Ovary (tissue), 9 donors: ENCODE measurements around the gene DEPDC5. TPM values are rescaled to one million over a fixed set of nuclear protein-coding genes. Genes with fewer than 3 reads are reported as not detected.

Source experiments
- DNase-seq, 5 donors: peaks; one replicate each; pipeline ENCODE4 v3.0.0-alpha.2; 2019 to 2020
- H3K27ac ChIP-seq, 2 donors: fragments of 200-600 bp; one replicate each; pipeline versions ENCODE4 v1.5.1 to v1.8.0; 2019 to 2022
- H3K27me3 ChIP-seq: fragments of 200-600 bp; one replicate; pipeline ENCODE4 v1.8.0; 2022
- H3K36me3 ChIP-seq: fragments of 200-600 bp; sonication (generic); one replicate; pipeline ENCODE4 v1.5.1; 2019
- H3K4me1 ChIP-seq: one replicate; pipeline ENCODE4 v1.8.1; 2013; ENCODE audit warnings: mild to moderate bottlenecking, moderate library complexity; ENCODE audit not compliant: insufficient read depth
- H3K4me3 ChIP-seq: fragments of 200-600 bp; sonication (generic); one replicate; pipeline ENCODE4 v1.5.1; 2017
- H3K9me3 ChIP-seq, 2 donors: fragments of 200-600 bp in 1 of 2; sonication (generic) in 1 of 2; one replicate each; pipeline versions ENCODE4 v1.5.1 to v1.8.1; 2013 to 2019; ENCODE audit warnings: mild to moderate bottlenecking in 1 of 2, moderate library complexity in 1 of 2
- CTCF ChIP-seq, 3 donors: fragments of 450-650 bp in 2 of 3; fragments of 200-600 bp in 1 of 3; IDR thresholded peaks; one replicate each; pipeline versions ENCODE4 v1.5.1 to v1.8.0; 2016 to 2022; ENCODE audit warnings: antibody characterized with exemption in 3 of 3, mild to moderate bottlenecking in 1 of 3
- EP300 ChIP-seq: sonication (generic); formaldehyde crosslinking; IDR thresholded peaks from one replicate; pipeline ENCODE4 v1.6.1; 2017; ENCODE audit warnings: antibody characterized with exemption
- POLR2A ChIP-seq: fragments of 450-650 bp; IDR thresholded peaks from one replicate; pipeline ENCODE4 v1.6.1; 2017; ENCODE audit warnings: antibody characterized with exemption, mild to moderate bottlenecking, moderate library complexity
- WGBS, 3 donors: extraction: QIAGEN DNeasy Blood & Tissue Kit in 1 of 3; methylation state at CpG; one replicate each; pipeline versions ENCODE4 v1.1.5 to v1.1.7; 2013 to 2017; 5-methylcytosine and 5-hydroxymethylcytosine counted together
- intact Hi-C, 4 donors: fragments of 100-400 bp; cut with DNase I; formaldehyde crosslinking; loops; one replicate each; pipeline versions ENCODE4 v1.11.0 to v1.15.1; 2022 to 2023
- polyA plus RNA-seq, 2 donors: library from polyadenylated mRNA; stranded (reverse); fragments of 200-250 nt in 1 of 2; fragments of 350-450 nt in 1 of 2; fragmentation: Illumina TruSeq in 1 of 2; extraction: RNeasy Lipid Tissue Mini Kit (QIAGEN cat#74804) in 1 of 2; gene quantifications; one replicate each; pipeline ENCODE4 v1.2.3, GENCODE V29; 2013 to 2014
- total RNA-seq, 7 donors: library from RNA; depleted of rRNA in 2 of 7; stranded (reverse); fragments of >200 nt in 2 of 7; fragmentation: NEBNext Ultra II Directional in 3 of 7; extraction: Animal tissue kit (Norgen Biotek cat#: 25700) in 3 of 7; gene quantifications; one replicate each; pipeline versions ENCODE4 v1.1.0 to v1.2.4, GENCODE V29; 2016 to 2023
- donor health status: DM: no; HTN: no; CAD: no; lungs with moderate emphysema.
- donor health status: DM: no; HTN: no; CAD: no.
- donor health status: Bipolar disorder and iron deficiency.
- donor health status: DM: yes; HTN: yes; CAD: no.
- donor health status: DM: no; HTN: no; CAD: no.
- donor health status: DM: yes; HTN: yes; CAD: no.

The DEPDC5 gene
- total and polyA plus RNA-seq, 9 donors = 12.1 to 73.3 (median 32.8) TPM

GRCh38 chr22:31833930-31834329 is 80.1 kb downstream of the DEPDC5 start:
- TF ChIP-seq EP300 (no peak), CTCF (IDR thresholded peaks at IDR 0.05) (no peak), POLR2A (no peak)
- intact Hi-C loops = no loop called here
- Histone ChIP-seq H3K4me3 (no peak overlapping the region), H3K27ac (no peak overlapping the region), H3K36me3 (no peaks in the 10 kb centered on the region), H3K27me3 (no peaks in the 10 kb centered on the region), H3K9me3 (no peaks in the 10 kb centered on the region), H3K4me1 (peaks cover 5% of the 10 kb centered on the region)
- 84 to 97% (median 95%) methylated on average over 1 of the region's 1 CpG for WGBS, 3 donors
- DNase-seq = no peak

- intact Hi-C loops = no loop called here
- H3K36me3 ChIP-seq = no peaks in the 10 kb centered on the region
- no peaks in the 10 kb centered on the region for H3K27me3 ChIP-seq
- DNase-seq = no peak
- no peak overlapping the region for H3K27ac ChIP-seq
- 73 to 83% (median 76%) methylated on average over 5 of the region's 5 CpGs for WGBS, 3 donors
- H3K9me3 ChIP-seq = no peaks in the 10 kb centered on the region
- TF ChIP-seq POLR2A = no peak
- H3K4me1 ChIP-seq = no peaks in the 10 kb centered on the region
- no peak overlapping the region for H3K4me3 ChIP-seq
Measured at GRCh38 chr22:31836010-31836409, 82.2 kb downstream of the DEPDC5 start.

- Histone ChIP-seq H3K27me3 (no peaks in the 10 kb centered on the region), H3K4me1 (no peaks in the 10 kb centered on the region), H3K4me3 (no peak overlapping the region), H3K9me3 (no peaks in the 10 kb centered on the region), H3K27ac (no peak overlapping the region), H3K36me3 (no peaks in the 10 kb centered on the region)
- DNase-seq = no peak
- intact Hi-C loops = no loop called here
- WGBS, 3 donors = 67 to 74% (median 71%) methylated on average over 3 of the region's 3 CpGs
- TF ChIP-seq POLR2A = no peak
- no peak for TF ChIP-seq EP300
- no peak for TF ChIP-seq CTCF (IDR thresholded peaks at IDR 0.05)
Measured at GRCh38 chr22:31838917-31839316, 85.1 kb downstream of the DEPDC5 start.

GRCh38 chr22:31839986-31840385 is 86.2 kb downstream of the DEPDC5 start:
- no peak overlapping the region for H3K4me3 ChIP-seq
- no peaks in the 10 kb centered on the region for H3K9me3 ChIP-seq
- TF ChIP-seq CTCF (IDR thresholded peaks at IDR 0.05) (no peak), POLR2A (no peak), EP300 (no peak)
- no peak overlapping the region for H3K27ac ChIP-seq
- no peaks in the 10 kb centered on the region for H3K4me1 ChIP-seq
- no peaks in the 10 kb centered on the region for H3K36me3 ChIP-seq
- intact Hi-C loops = no loop called here
- H3K27me3 ChIP-seq = no peaks in the 10 kb centered on the region
- no peak for DNase-seq
- WGBS, 3 donors = 94 to 95% (median 94%) methylated on average over 1 of the region's 1 CpG

GRCh38 chr22:31840585-31840984 is 86.8 kb downstream of the DEPDC5 start:
- no peaks in the 10 kb centered on the region for H3K4me1 ChIP-seq
- no peaks in the 10 kb centered on the region for H3K36me3 ChIP-seq
- intact Hi-C loops = no loop called here
- H3K27ac ChIP-seq = no peak overlapping the region
- DNase-seq = no peak
- no peak overlapping the region for H3K4me3 ChIP-seq
- no peaks in the 10 kb centered on the region for H3K27me3 ChIP-seq
- TF ChIP-seq CTCF (IDR thresholded peaks at IDR 0.05) = no peak
- no peak for TF ChIP-seq POLR2A
- no peak for TF ChIP-seq EP300
- H3K9me3 ChIP-seq = no peaks in the 10 kb centered on the region
